Stimulated activated naive CD8-positive, alpha-beta T cell treated with anti-CD3 and anti-CD28 coated beads, Interleukin-15, Interleukin-2, amounts not matched to agents 100 ng/mL and 50 ng/mL, for 24 hours (primary cell): ENCODE measurements around the gene HSP90AA1.
A peak's percentile ranks its signal among the peaks of the same experiment; 100 is the strongest.
"Not testable (repeated sequence)": the region's sequence is repeated elsewhere in the genome, so short reads cannot be mapped to it uniquely, and the experiment has no call there.

Source experiments
- H3K27ac Mint-ChIP-seq: one replicate; pipeline ENCODE4 v1.8.0; 2021; ENCODE audit warnings: mild to moderate bottlenecking, mixed read lengths
- H3K27me3 Mint-ChIP-seq: one replicate; pipeline ENCODE4 v1.8.0; 2021; ENCODE audit warnings: mixed read lengths
- H3K36me3 Mint-ChIP-seq: one replicate; pipeline ENCODE4 v1.8.0; 2021; ENCODE audit warnings: low read depth, mixed read lengths
- H3K4me1 Mint-ChIP-seq: one replicate; pipeline ENCODE4 v1.8.0; 2021; ENCODE audit warnings: low read depth, mixed read lengths
- H3K4me3 Mint-ChIP-seq: one replicate; pipeline ENCODE4 v1.8.0; 2021; ENCODE audit warnings: mild to moderate bottlenecking, mixed read lengths
- H3K9me3 Mint-ChIP-seq: one replicate; pipeline ENCODE4 v1.8.0; 2021; ENCODE audit warnings: mixed read lengths

Gene HSP90AA1

GRCh38 chr14:102086972-102087761, at the start of gene HSP90AA1:
HSP90AA1 (minus strand) TSS chr14:102087044; CDS start chr14:102086378, 666 bp downstream.
- Mint-ChIP-seq H3K36me3 (peaks cover 42% of the 10 kb centered on the region), H3K4me3 (peak within 1 kb of the TSS; percentile 92), H3K27me3 (no peaks in the 10 kb centered on the region), H3K27ac (peak within 1 kb of the TSS; percentile 98), H3K4me1 (peaks cover 64% of the 10 kb centered on the region), H3K9me3 (no peaks in the 10 kb centered on the region)

GRCh38 chr14:102135456-102135855, 48.6 kb upstream of the HSP90AA1 start:
- not testable (repeated sequence) for H3K4me3 Mint-ChIP-seq, H3K27ac Mint-ChIP-seq, H3K9me3 Mint-ChIP-seq, H3K27me3 Mint-ChIP-seq
- peaks cover 14% of the 10 kb centered on the region for H3K36me3 Mint-ChIP-seq
- peaks cover 12% of the 10 kb centered on the region for H3K4me1 Mint-ChIP-seq

DNA sequence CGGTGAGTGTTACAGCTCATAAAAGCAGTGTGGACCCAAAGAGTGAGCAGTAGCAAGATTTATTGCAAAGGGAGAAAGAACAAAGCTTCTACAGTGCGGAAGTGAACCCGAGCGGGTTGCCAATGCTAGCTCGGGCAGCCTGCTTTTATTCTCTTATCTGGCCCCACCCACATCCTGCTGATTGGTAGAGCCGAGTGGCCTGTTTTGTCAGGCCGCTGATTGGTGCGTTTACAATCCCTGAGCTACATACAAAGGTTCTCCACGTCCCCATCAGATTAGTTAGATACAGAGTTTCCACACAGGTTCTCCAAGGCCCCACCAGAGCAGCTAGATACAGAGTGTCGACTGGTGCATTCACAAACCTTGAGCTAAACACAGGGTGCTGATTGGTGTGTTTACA, 47.9 kb upstream of the HSP90AA1 start:
- not testable (repeated sequence) for H3K27me3 Mint-ChIP-seq, H3K9me3 Mint-ChIP-seq, H3K27ac Mint-ChIP-seq, H3K4me3 Mint-ChIP-seq
- Mint-ChIP-seq H3K4me1 (peaks cover 12% of the 10 kb centered on the region), H3K36me3 (peaks cover 14% of the 10 kb centered on the region)

- peaks cover 14% of the 10 kb centered on the region for H3K36me3 Mint-ChIP-seq
- not testable (repeated sequence) for H3K9me3 Mint-ChIP-seq, H3K27ac Mint-ChIP-seq, H3K27me3 Mint-ChIP-seq, H3K4me3 Mint-ChIP-seq
- peaks cover 10% of the 10 kb centered on the region for H3K4me1 Mint-ChIP-seq
These were observed 47.2 kb upstream of the HSP90AA1 start for GRCh38 chr14:102134021-102134420.

DNA sequence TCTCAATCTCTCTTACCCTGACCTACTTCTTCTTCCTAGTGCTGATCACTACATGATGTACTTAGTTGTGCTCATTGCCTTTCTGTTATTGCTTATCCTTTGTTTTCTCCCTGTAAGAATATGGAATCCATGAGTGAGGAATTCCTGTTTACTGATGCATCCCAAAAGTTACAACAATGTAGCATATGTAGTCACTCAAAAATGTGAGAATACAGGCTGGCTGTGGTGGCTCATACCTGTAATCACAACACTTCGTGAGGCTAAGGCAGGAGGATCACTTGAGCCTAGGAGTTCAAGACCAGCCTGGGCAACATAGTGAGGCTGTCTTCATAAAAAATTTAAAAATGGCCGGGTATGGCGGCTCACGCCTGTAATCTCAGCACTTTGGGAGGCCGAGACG, 44.9 kb upstream of the HSP90AA1 start:
- Mint-ChIP-seq H3K27ac (no peak overlapping the region), H3K4me3 (no peak overlapping the region), H3K4me1 (no peaks in the 10 kb centered on the region), H3K27me3 (no peaks in the 10 kb centered on the region), H3K9me3 (no peaks in the 10 kb centered on the region), H3K36me3 (peaks cover 14% of the 10 kb centered on the region)

DNA sequence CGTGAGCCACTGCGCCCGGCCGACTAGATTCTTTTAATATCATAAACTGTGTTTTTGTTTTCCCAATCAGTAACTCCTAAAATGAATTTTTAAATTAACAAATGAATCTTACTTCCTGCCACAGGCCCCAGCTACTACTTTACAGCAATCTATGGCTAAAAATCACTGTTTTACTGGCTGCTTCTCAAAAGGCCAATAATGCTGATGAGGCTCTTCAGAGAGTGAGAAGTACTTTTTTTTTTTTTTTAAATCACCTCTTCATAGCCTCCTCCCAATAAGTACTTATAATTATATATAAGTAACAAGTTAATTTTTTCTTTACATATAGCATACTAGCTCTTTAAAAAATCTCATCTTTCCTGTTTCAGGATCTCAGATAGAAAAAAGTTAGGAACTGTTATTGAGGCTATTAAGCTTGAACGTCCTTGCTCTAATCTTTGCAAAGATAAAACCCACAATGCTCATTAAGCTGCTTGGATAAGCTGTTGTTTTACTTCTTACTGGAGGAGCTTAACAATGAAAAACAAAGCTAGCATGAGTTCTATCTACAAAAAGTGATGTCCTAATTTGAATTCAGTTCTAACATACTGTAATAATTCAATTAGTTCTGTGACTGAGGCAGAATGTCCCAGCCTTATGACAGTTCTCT, 40.1 kb upstream of the HSP90AA1 start:
- H3K4me3 Mint-ChIP-seq, result no peak overlapping the region
- no peaks in the 10 kb centered on the region for H3K9me3 Mint-ChIP-seq
- no peak overlapping the region for H3K27ac Mint-ChIP-seq
- no peaks in the 10 kb centered on the region for H3K27me3 Mint-ChIP-seq
- no peaks in the 10 kb centered on the region for H3K4me1 Mint-ChIP-seq
- H3K36me3 Mint-ChIP-seq, result peaks cover 4% of the 10 kb centered on the region

DNA sequence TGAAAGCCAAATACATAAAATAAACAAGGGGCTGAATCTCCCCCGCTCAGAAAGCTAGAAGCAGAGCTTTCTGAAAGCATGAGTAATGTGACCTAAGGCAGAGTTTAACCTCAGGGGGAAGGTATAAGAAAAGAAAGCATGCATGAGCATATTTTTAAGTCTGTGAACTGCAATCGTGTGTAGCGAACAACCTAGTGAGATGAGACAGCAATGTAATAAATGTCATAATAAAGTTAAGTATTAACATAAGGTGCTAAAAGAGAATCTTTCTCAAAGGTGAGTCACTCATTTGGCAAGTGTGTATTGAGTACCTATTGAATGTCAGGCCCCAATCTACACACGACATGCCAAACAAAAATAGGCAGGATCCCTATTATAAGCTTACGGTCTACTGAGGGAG, 38.7 kb upstream of the HSP90AA1 start:
- H3K27ac Mint-ChIP-seq, result no peak overlapping the region
- no peaks in the 10 kb centered on the region for H3K4me1 Mint-ChIP-seq
- H3K27me3 Mint-ChIP-seq, result no peaks in the 10 kb centered on the region
- H3K36me3 Mint-ChIP-seq, result no peaks in the 10 kb centered on the region
- no peak overlapping the region for H3K4me3 Mint-ChIP-seq
- no peaks in the 10 kb centered on the region for H3K9me3 Mint-ChIP-seq

DNA sequence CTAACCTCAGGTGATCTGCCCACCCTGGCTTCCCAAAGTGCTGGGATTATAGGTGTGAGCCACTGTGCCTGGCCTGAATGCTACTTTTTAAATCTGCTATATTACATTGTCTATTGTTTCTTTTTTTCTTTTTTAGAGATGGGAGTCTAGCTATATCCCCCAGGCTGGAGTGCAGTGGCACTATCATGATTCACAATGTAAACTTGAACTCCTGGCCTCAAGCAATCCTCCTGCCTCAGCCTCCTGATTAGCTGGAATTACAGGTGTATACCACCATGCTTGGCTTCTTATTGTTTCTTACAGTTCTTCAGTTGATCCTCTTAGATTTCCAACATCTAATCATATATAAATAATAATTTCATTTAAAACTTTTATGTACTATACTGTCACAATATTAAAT, 37.6 kb upstream of the HSP90AA1 start:
- H3K4me3 Mint-ChIP-seq, result no peak overlapping the region
- H3K27me3 Mint-ChIP-seq, result no peaks in the 10 kb centered on the region
- H3K4me1 Mint-ChIP-seq, result no peaks in the 10 kb centered on the region
- no peaks in the 10 kb centered on the region for H3K36me3 Mint-ChIP-seq
- H3K9me3 Mint-ChIP-seq, result no peaks in the 10 kb centered on the region
- H3K27ac Mint-ChIP-seq, result no peak overlapping the region

GRCh38 chr14:102121567-102121966, 34.7 kb upstream of the HSP90AA1 start:
- peaks cover 4% of the 10 kb centered on the region for H3K36me3 Mint-ChIP-seq
- H3K4me3 Mint-ChIP-seq, result no peak overlapping the region
- H3K27me3 Mint-ChIP-seq, result no peaks in the 10 kb centered on the region
- no peak overlapping the region for H3K27ac Mint-ChIP-seq
- H3K9me3 Mint-ChIP-seq, result no peaks in the 10 kb centered on the region
- no peaks in the 10 kb centered on the region for H3K4me1 Mint-ChIP-seq

DNA sequence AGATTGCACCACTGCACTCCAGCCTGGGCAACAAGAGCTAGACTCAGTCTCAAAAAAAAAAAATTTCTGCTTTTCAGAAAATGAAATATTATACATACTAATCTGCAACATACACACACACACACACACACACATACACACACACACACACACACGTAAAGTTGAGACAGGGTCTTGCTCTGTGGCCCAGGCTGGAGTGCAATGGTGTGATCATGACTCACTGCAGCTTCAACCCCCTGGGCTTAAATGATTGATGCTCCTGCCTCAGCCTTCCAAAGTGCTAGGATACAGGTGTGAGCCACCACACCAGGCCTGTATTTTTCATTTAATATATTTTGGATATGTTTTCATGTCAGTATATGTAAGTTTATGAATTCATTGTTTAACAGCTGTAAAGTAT, 34.0 kb upstream of the HSP90AA1 start:
- Mint-ChIP-seq H3K27ac (no peak overlapping the region), H3K4me3 (no peak overlapping the region), H3K36me3 (peaks cover 4% of the 10 kb centered on the region), H3K4me1 (no peaks in the 10 kb centered on the region), H3K27me3 (no peaks in the 10 kb centered on the region), H3K9me3 (no peaks in the 10 kb centered on the region)

DNA sequence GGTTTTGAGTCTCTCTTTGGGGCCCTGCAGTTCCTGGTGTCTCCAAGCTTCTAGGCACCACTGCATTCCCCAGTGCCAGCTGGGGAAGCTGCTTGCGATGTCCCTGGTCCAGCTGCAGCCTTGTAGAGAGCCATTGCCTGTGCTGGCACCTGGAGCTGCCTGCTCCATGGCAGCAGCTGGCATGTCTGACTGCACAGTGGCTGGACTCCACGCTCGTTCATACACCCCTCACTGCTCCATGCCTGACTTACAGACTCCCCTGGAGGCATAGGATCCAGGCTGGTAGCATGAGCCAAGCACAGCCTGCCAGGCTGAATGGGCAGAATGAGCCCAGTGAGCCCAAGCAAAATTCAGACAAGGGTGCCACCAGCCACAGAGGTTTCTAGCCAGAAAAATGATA, 31.0 kb upstream of the HSP90AA1 start:
- no peak overlapping the region for H3K4me3 Mint-ChIP-seq
- H3K9me3 Mint-ChIP-seq, result no peaks in the 10 kb centered on the region
- no peaks in the 10 kb centered on the region for H3K4me1 Mint-ChIP-seq
- H3K36me3 Mint-ChIP-seq, result peaks cover 4% of the 10 kb centered on the region
- H3K27ac Mint-ChIP-seq, result no peak overlapping the region
- no peaks in the 10 kb centered on the region for H3K27me3 Mint-ChIP-seq

DNA sequence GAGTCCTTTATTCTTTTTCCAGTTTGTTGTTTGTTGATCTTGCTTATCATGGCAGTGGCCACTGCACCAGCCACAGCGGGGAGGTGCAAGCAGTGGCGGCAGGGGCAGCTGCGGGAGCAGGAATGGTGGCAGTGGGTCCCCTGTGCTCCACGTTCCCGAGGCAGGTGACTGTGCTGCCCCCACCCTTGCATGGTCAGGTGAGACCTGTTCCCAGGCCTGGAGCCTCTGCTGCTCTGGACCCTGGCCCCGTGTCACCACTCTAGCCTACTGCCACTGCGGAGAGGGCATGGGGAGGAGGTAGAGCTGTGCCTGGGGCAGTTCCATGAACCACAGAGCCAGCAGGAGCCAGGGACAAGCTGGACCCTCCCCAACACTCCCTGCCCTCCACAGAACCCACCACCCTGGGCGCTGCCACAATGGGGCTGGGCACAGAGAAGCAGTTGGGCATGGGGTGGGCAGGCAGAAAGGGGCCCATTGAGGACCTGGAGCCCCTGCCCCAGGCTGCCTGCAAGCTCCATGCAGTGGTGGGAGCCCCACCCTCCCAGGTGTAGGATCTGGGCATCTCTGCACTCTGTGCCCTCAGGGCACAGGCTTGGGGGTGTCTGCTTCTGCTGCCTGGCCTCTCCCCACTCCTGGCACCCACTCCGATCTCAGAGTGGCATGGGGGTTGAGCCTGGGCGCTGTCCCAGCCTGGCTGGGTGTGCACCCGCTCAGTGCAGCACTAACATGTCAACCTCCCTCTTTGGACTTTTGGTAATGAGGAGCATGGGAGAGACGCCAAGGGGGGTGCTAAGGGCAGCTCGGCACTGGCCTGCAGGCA, 29.7 kb upstream of the HSP90AA1 start:
- Mint-ChIP-seq H3K9me3 (no peaks in the 10 kb centered on the region), H3K27me3 (no peaks in the 10 kb centered on the region), H3K4me1 (no peaks in the 10 kb centered on the region), H3K36me3 (peaks cover 7% of the 10 kb centered on the region), H3K4me3 (no peak overlapping the region), H3K27ac (no peak overlapping the region)

GRCh38 chr14:102111101-102111500, 24.3 kb upstream of the HSP90AA1 start:
- no peaks in the 10 kb centered on the region for H3K27me3 Mint-ChIP-seq
- no peak overlapping the region for H3K4me3 Mint-ChIP-seq
- peaks cover 3% of the 10 kb centered on the region for H3K36me3 Mint-ChIP-seq
- peaks cover 4% of the 10 kb centered on the region for H3K9me3 Mint-ChIP-seq
- no peak overlapping the region for H3K27ac Mint-ChIP-seq
- H3K4me1 Mint-ChIP-seq, result no peaks in the 10 kb centered on the region

GRCh38 chr14:102109332-102109731, 22.5 kb upstream of the HSP90AA1 start:
- not testable (repeated sequence) for H3K4me3 Mint-ChIP-seq, H3K27ac Mint-ChIP-seq

GRCh38 chr14:102105369-102105768, 18.5 kb upstream of the HSP90AA1 start:
- H3K9me3 Mint-ChIP-seq, result peaks cover 4% of the 10 kb centered on the region
- no peak overlapping the region for H3K4me3 Mint-ChIP-seq
- H3K36me3 Mint-ChIP-seq, result no peaks in the 10 kb centered on the region
- H3K27ac Mint-ChIP-seq, result no peak overlapping the region
- no peaks in the 10 kb centered on the region for H3K4me1 Mint-ChIP-seq
- H3K27me3 Mint-ChIP-seq, result no peaks in the 10 kb centered on the region

More at GRCh38 chr14:102109332-102109731, 22.5 kb upstream of the HSP90AA1 start:
- H3K36me3 Mint-ChIP-seq, H3K9me3 Mint-ChIP-seq, H3K27me3 Mint-ChIP-seq, H3K4me1 Mint-ChIP-seq: not testable (repeated sequence)
